DLD1 (cell line): ENCODE results near the gene NAP1L5.

ENCODE experiments used
- in situ Hi-C: cut with HindIII; loops from 2 replicates; pipeline ENCODE4 v1.10.0; 2017; ENCODE audit warnings: low sequenced_read_pairs

The NAP1L5 gene, protein sequence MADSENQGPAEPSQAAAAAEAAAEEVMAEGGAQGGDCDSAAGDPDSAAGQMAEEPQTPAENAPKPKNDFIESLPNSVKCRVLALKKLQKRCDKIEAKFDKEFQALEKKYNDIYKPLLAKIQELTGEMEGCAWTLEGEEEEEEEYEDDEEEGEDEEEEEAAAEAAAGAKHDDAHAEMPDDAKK

DNA sequence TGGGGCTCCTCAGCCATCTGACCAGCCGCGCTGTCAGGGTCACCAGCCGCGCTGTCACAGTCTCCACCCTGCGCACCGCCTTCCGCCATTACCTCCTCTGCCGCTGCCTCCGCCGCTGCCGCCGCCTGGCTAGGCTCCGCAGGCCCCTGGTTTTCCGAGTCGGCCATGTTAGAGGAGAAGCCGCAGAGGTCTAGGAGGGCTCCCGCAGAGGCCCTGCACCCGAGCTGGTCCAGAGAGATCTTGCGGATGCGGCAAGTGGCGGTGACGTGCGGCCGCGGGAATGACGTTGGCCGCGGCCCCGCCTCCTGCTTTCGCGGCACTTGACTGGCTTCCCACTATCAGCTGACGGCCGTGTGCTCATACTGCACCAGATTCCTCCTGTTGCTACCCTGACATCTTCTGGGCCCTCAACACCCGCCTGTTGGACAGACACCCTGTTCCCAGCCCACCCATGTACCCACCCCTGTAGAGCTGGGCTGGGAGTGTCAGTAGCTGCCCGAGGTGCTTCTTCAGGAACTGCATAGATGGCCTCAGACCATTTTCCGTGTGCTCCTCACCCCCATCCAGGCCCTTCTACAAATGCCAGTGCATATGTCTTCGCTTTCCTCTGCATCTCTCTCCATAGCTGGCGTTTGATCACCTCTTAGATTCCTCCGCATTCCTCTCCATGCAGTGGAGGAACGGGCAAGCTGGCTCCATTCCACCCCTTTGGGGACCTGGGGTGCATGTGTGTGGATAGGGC, at the start of gene NAP1L5:
NAP1L5 (minus strand) TSS at position 242 of the 742 bp plus-strand sequence; CDS start at position 167, 75 bp downstream.
- in situ Hi-C loops = no loop called here

DNA sequence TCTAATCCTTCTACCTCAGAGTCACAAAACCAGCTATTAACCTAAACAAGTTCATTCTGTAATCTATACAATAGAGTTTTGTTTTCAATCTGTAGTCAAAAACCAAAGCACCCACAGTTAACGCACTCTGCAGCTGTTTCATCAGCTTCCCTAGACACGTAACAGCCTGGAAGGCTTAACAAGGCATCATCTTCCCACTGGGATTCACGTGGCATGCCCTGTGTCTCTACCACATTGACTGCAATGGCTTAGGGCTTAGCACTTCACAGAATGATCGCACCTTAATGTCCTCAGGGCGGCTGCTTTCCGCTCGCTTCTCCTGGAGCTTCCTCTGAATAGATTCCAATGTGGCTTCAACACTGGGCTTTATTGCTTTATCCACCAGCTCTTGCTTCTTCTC, 49.7 kb upstream of the NAP1L5 start:
- in situ Hi-C loops = no loop called here

DNA sequence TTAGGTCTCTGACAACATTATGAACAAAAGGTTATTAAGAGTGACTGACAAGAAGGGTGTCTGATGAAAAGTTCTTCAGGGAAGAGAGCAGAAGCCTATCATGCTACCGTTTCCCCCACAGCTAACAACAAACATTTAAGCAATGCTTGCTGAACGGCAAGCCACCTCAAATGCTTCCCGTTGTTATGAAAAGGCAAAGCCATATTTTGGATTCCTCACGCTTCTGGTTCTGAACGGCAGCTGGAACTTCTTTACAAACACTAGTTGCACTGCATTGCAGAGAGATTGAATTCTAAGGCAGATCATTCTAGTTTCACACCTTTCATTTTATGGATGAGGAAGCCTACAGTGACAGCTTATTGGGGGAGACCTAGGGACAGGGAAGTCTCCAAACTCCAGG, 48.6 kb upstream of the NAP1L5 start:
- in situ Hi-C loops = no loop called here

DNA sequence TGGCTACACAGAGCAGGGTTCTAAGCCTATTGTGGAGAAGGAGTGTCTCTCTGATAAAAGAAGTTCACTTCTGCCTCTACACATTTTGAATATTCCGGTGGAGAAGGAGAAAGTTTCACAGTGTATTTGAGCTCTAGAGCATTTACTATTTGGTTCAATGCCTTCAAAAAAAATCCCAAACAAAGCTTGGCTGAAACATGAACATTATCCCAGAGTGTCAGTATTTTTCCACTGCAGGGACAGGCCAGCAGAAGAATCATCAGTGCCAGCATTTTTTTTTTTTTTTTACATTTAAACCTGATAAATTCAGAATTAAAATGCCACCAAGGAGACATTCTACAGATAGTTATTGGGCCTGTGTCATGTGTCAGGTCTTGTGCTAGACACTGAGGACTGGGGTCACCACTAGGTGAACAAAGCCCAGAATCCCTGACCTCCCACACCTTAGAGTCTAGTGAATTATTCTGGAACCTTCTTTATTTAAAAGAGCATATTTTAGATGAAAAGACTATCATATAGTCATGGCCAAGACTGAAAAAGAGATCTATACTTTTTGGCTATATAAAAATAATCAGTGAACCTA, 48.0 kb upstream of the NAP1L5 start:
- in situ Hi-C loops = no loop called here

DNA sequence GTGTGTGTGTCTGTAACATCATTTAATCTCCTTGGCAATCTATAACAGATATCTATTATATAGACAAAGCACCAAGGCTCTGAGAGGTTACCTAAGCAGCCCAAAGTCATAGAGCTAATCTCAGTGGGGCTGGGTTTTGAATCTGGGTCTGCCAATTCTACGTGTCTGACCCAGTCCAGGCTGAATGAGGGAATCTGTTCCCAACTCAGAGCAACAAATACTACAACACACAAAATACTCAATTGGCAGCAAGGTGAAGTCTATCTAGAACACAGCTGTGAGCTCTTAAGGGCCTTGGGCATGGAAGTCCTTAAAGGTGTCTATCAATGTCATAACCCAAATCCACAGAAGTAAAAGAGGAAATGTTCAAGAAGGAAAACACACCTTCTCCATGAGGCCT, 47.5 kb upstream of the NAP1L5 start:
- in situ Hi-C loops = no loop called here

DNA sequence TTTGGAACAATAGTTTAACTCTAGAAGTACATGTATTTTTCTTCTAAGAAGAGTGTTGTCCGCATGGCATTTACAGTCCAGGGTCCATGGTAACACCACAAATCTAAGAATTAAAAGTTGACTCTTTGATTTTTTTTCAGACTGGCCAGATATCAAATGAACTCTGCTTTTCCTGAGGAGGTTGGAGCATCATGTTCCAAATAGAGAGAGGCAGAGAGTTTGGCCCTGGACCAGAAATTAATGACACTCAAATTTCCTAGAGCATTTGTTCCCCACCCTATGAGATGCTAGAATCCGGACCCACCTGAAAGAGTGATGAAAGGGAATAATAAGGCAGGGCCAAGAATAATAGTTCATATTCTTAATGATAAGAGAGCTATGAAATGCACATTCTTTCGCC, 47.0 kb upstream of the NAP1L5 start:
- in situ Hi-C loops = no loop called here

DNA sequence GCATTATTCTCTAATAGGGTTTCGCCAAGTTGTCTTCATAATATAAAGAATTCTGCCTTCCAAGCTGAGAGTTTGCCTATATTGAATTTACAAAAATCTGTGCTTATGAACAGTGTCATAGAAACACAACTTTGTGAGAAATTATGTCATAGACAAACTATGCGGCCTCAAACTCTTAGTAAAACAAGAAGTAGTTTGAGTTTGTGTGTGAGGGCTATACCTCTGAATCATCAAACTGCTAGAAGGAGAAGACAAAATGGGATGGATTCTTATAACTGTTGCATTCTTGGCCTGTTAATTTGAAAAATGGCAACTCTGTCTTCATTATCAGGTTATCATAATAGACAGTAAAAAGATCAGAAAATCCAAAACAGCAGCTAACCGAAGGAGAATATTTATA, 46.1 kb upstream of the NAP1L5 start:
- in situ Hi-C loops = no loop called here

DNA sequence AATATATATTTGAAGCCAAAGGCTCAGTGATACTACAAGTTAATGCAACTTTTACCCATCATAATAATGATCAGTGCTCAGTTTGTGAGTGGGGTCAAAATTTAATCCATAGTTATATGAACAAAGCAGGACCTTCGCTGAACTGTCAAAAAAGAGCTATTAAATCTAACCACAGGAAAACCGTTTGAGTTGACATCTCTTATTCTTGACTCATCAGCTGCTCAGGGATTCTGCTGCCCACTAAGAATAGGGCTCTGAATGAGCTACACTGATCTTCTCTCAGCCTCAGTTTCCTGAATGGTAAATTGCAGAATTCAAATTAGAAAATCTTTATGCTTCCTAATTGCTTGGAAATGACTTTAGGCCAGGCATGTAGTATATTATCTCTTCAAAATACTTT, 44.9 kb upstream of the NAP1L5 start:
- in situ Hi-C loops = no loop called here

DNA sequence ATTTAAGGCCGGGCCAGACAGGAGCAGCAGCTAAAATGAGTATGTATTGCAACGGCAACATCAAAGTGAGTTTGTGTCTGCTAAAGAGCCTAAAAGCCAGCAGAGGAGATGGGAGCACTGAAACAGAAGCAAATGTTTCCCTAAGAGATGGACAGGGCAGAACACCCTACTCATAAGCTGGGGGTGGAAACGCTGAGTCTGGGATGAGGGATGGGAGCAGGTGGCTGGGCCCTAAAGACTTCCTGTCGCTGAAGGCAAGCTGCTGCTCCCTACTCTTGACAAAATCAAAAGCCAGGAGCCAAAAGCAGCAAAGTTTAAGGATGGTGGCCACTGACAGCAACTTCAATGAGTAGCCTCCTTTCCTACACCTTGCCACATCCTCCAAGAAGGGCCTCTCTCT, 40.6 kb upstream of the NAP1L5 start:
- in situ Hi-C loops = no loop called here

DNA sequence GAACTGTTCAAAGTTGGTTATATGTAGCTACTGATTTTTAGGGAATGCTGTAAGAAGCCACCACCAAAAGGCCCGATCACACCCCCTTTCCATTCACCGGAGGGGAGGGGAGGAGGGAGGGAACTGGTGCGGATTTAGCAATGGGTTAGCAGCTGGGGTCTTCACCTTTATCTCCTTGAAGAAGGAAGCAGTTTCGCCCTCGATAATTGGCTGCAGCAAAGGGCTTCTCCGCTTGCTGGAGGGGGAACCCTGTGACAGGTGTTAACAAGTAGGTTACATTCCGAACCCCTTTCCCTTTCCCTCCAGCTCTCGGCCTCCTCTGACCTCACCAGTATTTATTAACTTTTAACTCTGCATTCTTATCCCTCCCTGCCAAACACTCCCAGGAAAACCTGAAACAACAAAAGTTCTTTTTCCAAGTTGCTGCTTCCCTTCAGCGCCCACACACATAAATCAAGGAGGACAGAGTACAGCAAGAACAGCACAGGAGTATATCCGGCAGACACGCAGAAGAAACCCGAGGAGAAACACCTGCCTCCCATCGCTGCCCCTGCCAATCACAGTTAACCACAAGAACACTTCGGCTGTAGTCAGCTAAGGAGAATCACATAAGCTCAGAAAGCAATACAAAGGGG, 39.8 kb upstream of the NAP1L5 start:
- in situ Hi-C loops = no loop called here

DNA sequence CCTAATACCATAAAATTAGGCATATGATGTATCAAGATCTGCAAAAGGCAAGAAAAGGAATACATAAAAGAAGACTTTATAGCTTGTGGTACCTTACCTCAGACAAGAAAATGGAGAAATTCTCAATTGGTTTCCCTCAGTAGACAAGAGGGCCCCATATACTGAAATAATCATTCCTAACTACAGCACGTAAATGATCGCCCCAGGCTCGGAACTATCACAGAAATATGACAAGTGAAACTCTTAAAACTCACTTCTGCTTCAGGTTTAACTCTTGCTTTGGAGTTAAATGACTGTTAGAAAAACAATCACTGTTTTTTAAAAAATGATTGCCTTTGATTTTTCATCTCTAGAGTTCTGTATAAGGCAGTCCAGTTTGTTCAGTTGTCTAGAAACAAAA, 38.6 kb upstream of the NAP1L5 start:
- in situ Hi-C loops = no loop called here

DNA sequence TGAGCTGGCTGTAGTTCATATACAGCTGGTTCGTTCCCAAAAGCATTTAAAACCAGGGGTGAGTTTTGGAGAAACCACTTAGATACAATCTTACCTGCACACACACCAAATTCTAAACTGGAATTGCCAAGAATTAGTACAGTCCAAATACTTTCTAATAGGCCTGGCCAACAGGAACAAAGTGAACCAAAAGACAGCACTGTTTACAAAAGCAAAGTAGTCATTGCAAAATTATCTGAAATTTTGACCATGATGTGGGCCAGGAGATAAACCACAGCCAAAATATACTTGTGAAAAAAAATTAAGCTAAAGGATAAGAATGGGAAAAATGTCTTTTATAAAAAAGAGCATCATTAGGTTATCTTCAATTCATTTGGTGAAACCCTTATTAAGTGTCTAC, 37.9 kb upstream of the NAP1L5 start:
- in situ Hi-C loops = no loop called here

DNA sequence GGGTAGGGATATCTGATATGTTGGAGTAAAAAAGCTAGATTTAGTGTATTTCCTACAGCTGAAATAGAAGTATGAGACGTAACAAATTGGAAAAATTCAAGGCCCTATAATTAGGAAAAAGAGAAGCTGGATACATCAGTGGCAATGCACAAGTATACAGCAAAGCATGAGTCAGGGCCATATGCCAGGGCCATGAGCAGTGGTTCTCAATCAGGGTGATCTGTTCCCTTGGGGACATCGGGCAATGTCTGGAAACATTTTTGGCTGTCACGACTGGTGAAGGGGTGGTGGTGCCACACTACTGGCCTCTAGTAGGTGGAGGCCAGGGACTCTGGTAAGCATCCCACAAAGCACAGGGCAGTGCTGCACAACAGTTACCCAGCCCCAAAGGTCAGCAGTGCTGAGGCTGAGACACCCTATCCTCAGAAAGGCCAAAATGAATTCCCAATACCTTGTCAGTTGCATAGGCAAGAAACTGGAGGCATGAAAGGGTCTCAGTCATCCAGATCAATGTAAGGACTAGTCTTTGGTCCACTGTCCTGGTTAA, 36.8 kb upstream of the NAP1L5 start:
- in situ Hi-C loops = no loop called here

DNA sequence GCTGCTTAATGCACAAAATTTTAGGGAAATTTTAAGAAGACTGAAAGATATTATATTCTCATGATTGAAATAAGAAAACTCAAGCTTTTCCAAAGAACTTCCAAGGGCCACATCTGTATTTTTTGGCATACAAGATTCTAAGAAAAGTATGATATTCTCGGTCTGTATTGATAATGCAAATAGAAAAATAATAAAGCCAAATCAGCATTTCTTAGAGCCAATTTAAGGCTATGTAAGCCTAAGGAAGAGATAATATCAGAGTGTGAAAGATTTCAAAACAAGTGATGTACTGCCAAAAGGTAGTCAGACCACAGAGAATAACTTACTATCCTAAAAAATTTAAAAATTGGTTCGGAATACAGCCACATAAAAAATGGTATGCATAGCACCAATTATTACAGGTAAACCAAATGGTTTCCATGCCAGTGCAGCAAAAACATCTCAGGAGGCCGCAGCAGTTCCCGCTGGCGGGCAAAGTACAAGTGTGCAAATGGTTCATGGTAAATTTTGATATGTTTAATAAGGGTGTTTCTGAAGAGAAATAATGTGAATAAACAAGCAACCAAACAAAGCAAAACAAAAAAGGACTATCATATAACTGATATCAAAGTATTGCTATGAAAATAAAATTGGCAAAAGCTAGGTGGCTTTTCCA, 35.2 kb upstream of the NAP1L5 start:
- in situ Hi-C loops = no loop called here

DNA sequence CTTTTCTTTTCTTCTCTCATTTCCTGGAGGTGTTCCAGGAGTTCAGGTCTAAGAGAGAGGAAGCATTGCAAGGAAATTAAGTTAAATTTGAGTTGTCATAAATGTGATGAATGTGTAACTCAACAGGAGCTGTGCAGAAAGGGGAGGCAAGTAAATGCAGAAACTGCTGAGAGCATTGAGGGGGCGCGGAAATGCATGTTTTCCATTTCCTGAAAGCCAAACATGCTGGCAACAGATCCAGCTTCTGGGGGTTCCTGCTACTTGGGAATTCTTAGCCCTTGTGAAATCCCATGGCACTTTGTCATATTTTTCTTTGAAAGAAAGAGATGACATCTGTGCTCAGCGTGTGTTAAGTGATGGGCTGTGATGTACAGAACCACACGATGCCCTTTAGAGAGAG, 33.8 kb upstream of the NAP1L5 start:
- in situ Hi-C loops = no loop called here

DNA sequence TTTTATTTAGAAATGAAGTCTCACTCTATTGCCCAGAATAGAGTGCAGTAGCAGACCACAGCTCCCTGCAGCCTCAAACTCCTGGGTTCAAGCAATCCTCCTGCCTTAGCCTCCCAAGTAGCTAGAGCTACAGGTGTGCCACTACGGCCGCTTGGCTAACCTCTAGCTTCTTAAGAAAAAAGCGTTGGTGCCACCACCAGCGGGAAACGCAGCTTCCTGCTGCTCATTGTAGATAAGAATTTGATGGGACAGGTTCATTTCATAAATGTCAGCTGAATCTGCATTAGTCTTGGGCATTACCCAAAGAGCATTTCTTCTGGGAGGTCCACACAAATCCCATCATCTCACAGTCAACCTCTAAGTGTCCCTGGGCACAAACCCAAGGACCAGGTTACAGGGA, 33.2 kb upstream of the NAP1L5 start:
- in situ Hi-C loops = no loop called here

DNA sequence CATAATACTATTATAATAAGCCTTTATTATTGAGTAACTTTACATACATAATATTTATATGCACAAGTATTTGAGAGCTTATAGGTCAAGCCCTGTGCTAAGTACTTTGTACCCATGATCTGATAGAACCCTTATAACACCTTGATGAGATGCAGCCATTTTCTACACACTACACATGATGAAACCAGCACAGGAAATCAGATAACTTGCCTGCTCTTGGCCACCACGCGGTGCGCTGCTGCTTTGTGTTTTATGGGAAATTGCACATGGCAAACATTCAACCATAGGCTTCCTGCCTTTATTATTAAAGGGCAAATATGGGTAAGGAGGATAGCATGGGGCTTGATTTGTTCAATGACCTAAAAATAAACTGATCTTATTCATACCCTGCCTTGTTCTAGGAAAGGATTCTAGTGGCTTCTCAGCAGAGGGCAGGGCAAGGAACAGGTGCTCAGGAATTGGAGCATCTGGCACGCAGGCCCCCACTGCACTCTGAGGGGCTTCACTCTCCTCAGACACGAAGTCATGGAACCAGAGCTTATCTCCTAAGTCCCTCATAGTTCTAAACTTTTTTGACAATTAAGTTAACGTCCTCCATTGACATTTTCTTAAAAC, 31.6 kb upstream of the NAP1L5 start:
- in situ Hi-C loops = no loop called here

DNA sequence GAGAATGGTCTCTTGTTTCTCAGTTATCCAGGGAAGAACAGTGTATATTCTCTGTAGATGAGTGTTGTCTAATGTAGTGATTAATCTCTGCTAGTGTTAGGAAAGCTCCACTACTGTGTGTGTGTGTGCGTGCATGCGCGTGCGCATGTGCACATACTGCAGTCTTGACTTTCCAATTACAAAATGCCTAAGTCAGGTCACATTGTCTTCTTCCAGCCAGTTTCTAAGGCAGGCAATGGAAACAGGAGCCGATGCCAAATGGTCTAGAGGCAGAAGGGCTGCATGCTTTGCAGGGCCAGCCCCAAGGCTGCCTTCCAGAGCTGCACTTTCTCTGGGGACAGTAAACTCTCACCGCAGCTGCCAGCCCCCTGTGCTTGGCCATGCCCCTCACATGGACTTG, 30.5 kb upstream of the NAP1L5 start:
- in situ Hi-C loops = no loop called here

DNA sequence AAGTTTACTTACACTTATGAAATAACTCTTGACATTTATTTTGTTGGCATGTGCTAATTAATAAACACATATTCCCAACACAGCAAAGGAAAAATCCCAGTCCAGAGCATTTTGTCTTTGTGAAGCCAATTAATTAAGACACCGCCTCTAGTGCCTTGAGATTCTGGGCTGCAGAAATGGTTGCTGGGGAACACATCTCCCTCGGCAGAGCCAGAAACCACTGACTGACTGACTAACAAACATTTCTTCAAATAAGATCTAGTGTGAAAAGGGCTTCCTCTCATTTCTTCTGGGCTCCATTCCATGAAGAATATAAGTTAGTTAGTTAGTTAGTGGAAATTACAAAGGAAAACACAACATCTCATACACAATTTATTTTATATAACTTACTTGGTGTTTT, 28.4 kb upstream of the NAP1L5 start:
- in situ Hi-C loops = no loop called here

DNA sequence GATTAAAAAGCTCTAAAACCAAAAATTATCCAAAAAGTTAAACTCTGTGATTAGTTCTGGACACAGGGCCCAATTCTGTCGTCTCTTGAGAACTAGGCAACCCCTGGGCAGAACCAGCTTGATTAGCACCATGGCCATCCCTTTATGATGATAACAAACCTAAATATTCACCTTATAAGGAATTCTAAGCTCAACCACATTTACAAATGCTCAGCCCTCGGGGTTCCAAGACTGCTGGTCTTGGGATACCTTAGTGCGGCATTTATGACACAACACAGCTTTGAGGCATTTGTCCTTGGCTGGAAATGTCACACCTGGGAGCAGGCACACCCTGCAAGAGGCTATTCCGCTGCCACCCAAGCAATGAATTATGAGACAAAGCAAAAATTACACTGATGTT, 27.5 kb upstream of the NAP1L5 start:
- in situ Hi-C loops = no loop called here

DNA sequence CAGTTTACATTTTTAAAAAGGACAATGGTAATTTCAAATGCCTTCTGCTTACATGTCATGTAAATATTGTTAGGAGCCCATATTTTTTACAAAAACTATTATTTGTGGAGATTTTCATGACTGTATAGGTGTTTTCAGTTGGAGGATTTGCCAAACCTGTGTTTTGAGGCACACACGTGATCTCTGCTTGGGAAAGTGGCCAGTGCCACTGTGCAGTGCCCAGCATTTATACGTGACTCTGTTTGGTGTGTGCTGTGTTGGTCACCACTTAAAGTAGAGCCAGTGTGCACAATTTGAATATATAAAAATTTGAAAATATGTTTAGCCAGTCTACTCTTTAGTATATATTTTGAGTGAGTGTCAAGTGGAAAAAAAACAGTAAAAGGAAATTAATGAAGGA, 26.8 kb upstream of the NAP1L5 start:
- in situ Hi-C loops = no loop called here
